Testis (tissue), 5 donors: ENCODE measurements around the gene PRKAB1. TPM values are rescaled to one million over a fixed set of nuclear protein-coding genes. Genes with fewer than 3 reads are reported as not detected.
"Not testable (repeated sequence)": the region's sequence is repeated elsewhere in the genome, so short reads cannot be mapped to it uniquely, and the experiment has no call there.

ENCODE experiments used
- DNase-seq: peaks from one replicate; pipeline ENCODE4 v3.0.0-alpha.2; 2019
- H3K27ac ChIP-seq, 2 donors: fragments of 200-600 bp; sonication (generic); one replicate each; pipeline ENCODE4 v1.5.1; 2019
- H3K27me3 ChIP-seq: fragments of 200-600 bp; sonication (generic); one replicate; pipeline ENCODE4 v1.5.1; 2019
- H3K36me3 ChIP-seq: fragments of 200-600 bp; sonication (generic); one replicate; pipeline ENCODE4 v1.5.1; 2017; ENCODE audit warnings: low read depth; ENCODE audit errors: missing control alignments
- H3K4me1 ChIP-seq: fragments of 200-600 bp; sonication (generic); one replicate; pipeline ENCODE4 v1.5.1; 2019
- H3K4me3 ChIP-seq, 2 donors: fragments of 200-600 bp; sonication (generic); one replicate each; pipeline ENCODE4 v1.5.1; 2017 to 2019
- H3K9me3 ChIP-seq: fragments of 200-600 bp; sonication (generic); one replicate; pipeline ENCODE4 v1.5.1; 2017
- POLR2A ChIP-seq: fragments of 450-650 bp; IDR thresholded peaks from one replicate; pipeline ENCODE4 v1.6.1; 2017; ENCODE audit warnings: antibody characterized with exemption, mild to moderate bottlenecking, moderate library complexity
- WGBS, 2 donors: methylation state at CpG; one replicate each; pipeline ENCODE4 v1.1.5; 2018; 5-methylcytosine and 5-hydroxymethylcytosine counted together
- intact Hi-C: fragments of 100-400 bp; cut with DNase I; formaldehyde crosslinking; loops from one replicate; pipeline ENCODE4 v1.15.1; 2023; ENCODE audit warnings: low total_unique reads
- long read RNA-seq, 2 donors: transcript quantifications; one replicate each; lab custom pipeline, GENCODE V29; 2026
- polyA plus RNA-seq: library from polyadenylated mRNA; stranded (reverse); fragments of 350-450 nt; fragmentation: Illumina TruSeq; extraction: RNeasy Lipid Tissue Mini Kit (QIAGEN cat#74804); gene quantifications from one replicate; pipeline ENCODE4 v1.2.3, GENCODE V29; 2014; ENCODE audit warnings: low read depth, low replicate concordance; ENCODE audit not compliant: insufficient read depth
- total RNA-seq, 2 donors: library from RNA; depleted of rRNA; stranded (reverse); fragments of >200 nt; gene quantifications; one replicate each; pipeline ENCODE4 v1.2.3, GENCODE V29; 2016
- TF ChIP-seq, protein P1 (sequence below), 3 experiments: fragments of 450-650 bp in 2 of 3; fragments of 200-600 bp in 1 of 3; sonication (generic) in 1 of 3; IDR thresholded peaks; one replicate each; pipeline ENCODE4 v1.5.1; 2016 to 2019; ENCODE audit warnings: antibody characterized with exemption in 3 of 3, mild to moderate bottlenecking in 2 of 3, moderate library complexity in 1 of 3

Gene PRKAB1
- total RNA-seq: 10 to 100 TPM; 42.6 to 48.5 TPM
- 72.5 TPM for polyA plus RNA-seq
- long read RNA-seq, donor 1, full-length matches to known transcripts: 38 of 38 reads
- long read RNA-seq, donor 1, partial matches to known transcripts: 0 of 38 reads
- long read RNA-seq, donor 1, other reads (novel, unspliced or antisense): 0 of 38 reads
- long read RNA-seq, donor 2, full-length matches to known transcripts: 17 of 17 reads
- long read RNA-seq, donor 2, partial matches to known transcripts: 0 of 17 reads
- long read RNA-seq, donor 2, other reads (novel, unspliced or antisense): 0 of 17 reads

- Histone ChIP-seq H3K4me3 (peak within 1 kb of the TSS; percentile 82 to 92), H3K4me1 (peaks cover 39% of the 10 kb centered on the region), H3K27ac (peak within 1 kb of the TSS; percentile 77 to 92), H3K9me3 (no peaks in the 10 kb centered on the region), H3K36me3 (no peaks in the 10 kb centered on the region), H3K27me3 (no peaks in the 10 kb centered on the region)
- intact Hi-C loops: no loop called here
- no peak for TF ChIP-seq POLR2A
- TF ChIP-seq, protein P1, sequence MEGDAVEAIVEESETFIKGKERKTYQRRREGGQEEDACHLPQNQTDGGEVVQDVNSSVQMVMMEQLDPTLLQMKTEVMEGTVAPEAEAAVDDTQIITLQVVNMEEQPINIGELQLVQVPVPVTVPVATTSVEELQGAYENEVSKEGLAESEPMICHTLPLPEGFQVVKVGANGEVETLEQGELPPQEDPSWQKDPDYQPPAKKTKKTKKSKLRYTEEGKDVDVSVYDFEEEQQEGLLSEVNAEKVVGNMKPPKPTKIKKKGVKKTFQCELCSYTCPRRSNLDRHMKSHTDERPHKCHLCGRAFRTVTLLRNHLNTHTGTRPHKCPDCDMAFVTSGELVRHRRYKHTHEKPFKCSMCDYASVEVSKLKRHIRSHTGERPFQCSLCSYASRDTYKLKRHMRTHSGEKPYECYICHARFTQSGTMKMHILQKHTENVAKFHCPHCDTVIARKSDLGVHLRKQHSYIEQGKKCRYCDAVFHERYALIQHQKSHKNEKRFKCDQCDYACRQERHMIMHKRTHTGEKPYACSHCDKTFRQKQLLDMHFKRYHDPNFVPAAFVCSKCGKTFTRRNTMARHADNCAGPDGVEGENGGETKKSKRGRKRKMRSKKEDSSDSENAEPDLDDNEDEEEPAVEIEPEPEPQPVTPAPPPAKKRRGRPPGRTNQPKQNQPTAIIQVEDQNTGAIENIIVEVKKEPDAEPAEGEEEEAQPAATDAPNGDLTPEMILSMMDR (IDR thresholded peaks at IDR 0.05): peak; percentile 77 to 89 (median 88)
- peak; percentile 98 for DNase-seq
- 0 to 1% methylated on average over 15 to 68 of the region's 69 CpGs for WGBS, 2 donors
These were observed at the start of gene PRKAB1 for GRCh38 chr12:119667577-119668323. PRKAB1 (plus strand) TSS chr12:119668133; CDS start chr12:119668245, 112 bp downstream.

GRCh38 chr12:119618328-119618896, 49.5 kb upstream of the PRKAB1 start:
- H3K27me3 ChIP-seq, intact Hi-C loops, H3K4me1 ChIP-seq, H3K27ac ChIP-seq, DNase-seq, H3K36me3 ChIP-seq, H3K4me3 ChIP-seq, H3K9me3 ChIP-seq: not testable (repeated sequence)
- 93 to 100% methylated on average over 1 of the region's 1 CpG for WGBS, 2 donors

- Histone ChIP-seq H3K4me1 (no peaks in the 10 kb centered on the region), H3K27ac (no peak overlapping the region), H3K36me3 (no peaks in the 10 kb centered on the region), H3K9me3 (no peaks in the 10 kb centered on the region), H3K4me3 (no peak overlapping the region), H3K27me3 (no peaks in the 10 kb centered on the region)
- no peak for TF ChIP-seq POLR2A
- TF ChIP-seq, protein P1 (IDR thresholded peaks at IDR 0.05): no peak
- intact Hi-C loops: no loop called here
- DNase-seq: no peak
- WGBS, 2 donors: 44 to 55% methylated on average over 1 of the region's 1 CpG
These were observed 47.4 kb upstream of the PRKAB1 start for GRCh38 chr12:119620490-119620889.

DNA sequence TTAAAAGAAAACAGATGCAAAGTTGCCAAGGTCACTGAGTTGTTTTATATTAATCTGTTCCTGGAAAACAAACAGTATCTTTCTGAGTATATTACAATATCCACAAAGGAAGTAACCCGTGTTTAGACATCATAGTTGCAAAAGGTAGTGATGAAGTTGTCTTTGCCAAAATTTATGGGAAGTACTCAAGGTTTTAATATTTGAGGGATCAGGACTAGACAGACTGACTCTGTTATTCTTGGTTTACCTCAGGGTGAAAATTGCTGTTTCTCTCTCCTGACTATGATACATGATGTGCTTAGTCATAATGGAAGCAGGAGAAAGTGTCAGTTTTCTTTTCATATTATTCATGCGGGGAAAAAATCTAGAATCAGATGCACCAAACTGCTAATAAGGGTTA, 46.1 kb upstream of the PRKAB1 start:
- no peak for DNase-seq
- H3K4me3 ChIP-seq: no peak overlapping the region
- no peaks in the 10 kb centered on the region for H3K4me1 ChIP-seq
- 25 to 45% methylated on average over 2 of the region's 2 CpGs for WGBS, 2 donors
- H3K27me3 ChIP-seq: no peaks in the 10 kb centered on the region
- H3K9me3 ChIP-seq: no peaks in the 10 kb centered on the region
- no peak overlapping the region for H3K27ac ChIP-seq
- no peaks in the 10 kb centered on the region for H3K36me3 ChIP-seq
- TF ChIP-seq POLR2A: no peak
- TF ChIP-seq, protein P1 (IDR thresholded peaks at IDR 0.05): no peak
- intact Hi-C loops: no loop called here

GRCh38 chr12:119624966-119625365, 43.0 kb upstream of the PRKAB1 start:
- Histone ChIP-seq H3K4me3 (no peak overlapping the region), H3K4me1 (no peaks in the 10 kb centered on the region), H3K36me3 (no peaks in the 10 kb centered on the region), H3K27ac (no peak overlapping the region), H3K9me3 (no peaks in the 10 kb centered on the region), H3K27me3 (no peaks in the 10 kb centered on the region)
- intact Hi-C loops: no loop called here
- no peak for DNase-seq
- WGBS, 2 donors: 68 to 72% methylated on average over 4 of the region's 4 CpGs
- TF ChIP-seq, protein P1 (IDR thresholded peaks at IDR 0.05): no peak
